Activated naive CD8-positive, alpha-beta T cell treated with anti-CD3 and anti-CD28 coated beads, Interleukin-2, amount 10 ng/mL, durations not matched to agents 7 days and 5 days (primary cell): ENCODE data around the gene THY1. TPM values are rescaled to one million over a fixed set of nuclear protein-coding genes. Genes with fewer than 3 reads are reported as not detected.
"Not testable (repeated sequence)": the region's sequence is repeated elsewhere in the genome, so short reads cannot be mapped to it uniquely, and the experiment has no call there.

ENCODE experiments used
- ATAC-seq: fragments of 150-1000 bp; cut with Tn5 transposase; one replicate; pipeline ENCODE4 v1.10.0; 2021; ENCODE audit warnings: low read depth, moderate library complexity
- POLR2A ChIA-PET: fragments of 350-600 bp; sonication (Branson Sonifier 250); formaldehyde crosslinking; loops from one replicate; lab custom pipeline; 2021; ENCODE audit warnings: antibody characterized with exemption; lab: Charles Lee
- DNase-seq: peaks from one replicate; pipeline ENCODE4 v3.0.0; 2021
- H3K27ac Mint-ChIP-seq: one replicate; pipeline ENCODE4 v1.8.0; 2022; ENCODE audit warnings: mild to moderate bottlenecking, mixed read lengths
- H3K27me3 Mint-ChIP-seq: one replicate; pipeline ENCODE4 v1.8.0; 2022; ENCODE audit warnings: mild to moderate bottlenecking, moderate library complexity, mixed read lengths
- H3K36me3 Mint-ChIP-seq: one replicate; pipeline ENCODE4 v1.8.0; 2021; ENCODE audit warnings: mild to moderate bottlenecking, mixed read lengths
- H3K4me1 Mint-ChIP-seq: one replicate; pipeline ENCODE4 v1.8.0; 2021; ENCODE audit warnings: mixed read lengths
- H3K4me3 Mint-ChIP-seq: one replicate; pipeline ENCODE4 v1.8.0; 2022; ENCODE audit warnings: mild to moderate bottlenecking, moderate library complexity, mixed read lengths
- H3K9me3 Mint-ChIP-seq: one replicate; pipeline ENCODE4 v1.8.0; 2021; ENCODE audit warnings: mixed read lengths
- total RNA-seq, 2 experiments: library from RNA; stranded (reverse); gene quantifications; one replicate each; pipeline ENCODE4 v1.2.3, GENCODE V29; 2021

THY1 gene
- not detected for total RNA-seq

- Mint-ChIP-seq H3K27ac (no peak within 1 kb of the TSS), H3K4me1 (peaks cover 7% of the 10 kb centered on the region), H3K4me3 (peak within 1 kb of the TSS; percentile 25)
Measured at GRCh38 chr11:119422809-119423508, at the start of gene THY1. TSS of gene THY1 (minus strand) at chr11:119423172. CDS start at chr11:119420905, 2,267 bp downstream.

GRCh38 chr11:119472186-119472855, 49.3 kb upstream of the THY1 start:
- Mint-ChIP-seq H3K27ac (no peak overlapping the region), H3K4me3 (no peak overlapping the region), H3K9me3 (peaks cover 2% of the 10 kb centered on the region), H3K4me1 (no peaks in the 10 kb centered on the region), H3K27me3 (peaks cover 11% of the 10 kb centered on the region), H3K36me3 (no peaks in the 10 kb centered on the region)
- POLR2A ChIA-PET = interaction anchor here (0.6 kb wide), 1 partner anchor 15 kb away, joined by 4 read pairs; no protein-coding TSS in a partner anchor
- DNase-seq (no peak), ATAC-seq (no peak)

More at GRCh38 chr11:119422809-119423508, at the start of gene THY1:
- Mint-ChIP-seq H3K36me3 (no peaks in the 10 kb centered on the region), H3K27me3 (peaks cover 58% of the 10 kb centered on the region), H3K9me3 (no peaks in the 10 kb centered on the region)
- no peak for DNase-seq
- POLR2A ChIA-PET = no interaction called here
- ATAC-seq = no peak

GRCh38 chr11:119471329-119471728, 48.4 kb upstream of the THY1 start:
- POLR2A ChIA-PET = no interaction called here
- Mint-ChIP-seq H3K9me3 (peaks cover 3% of the 10 kb centered on the region), H3K36me3 (no peaks in the 10 kb centered on the region), H3K4me3 (no peak overlapping the region), H3K27me3 (peaks cover 20% of the 10 kb centered on the region), H3K4me1 (no peaks in the 10 kb centered on the region), H3K27ac (no peak overlapping the region)
- DNase-seq = no peak
- ATAC-seq = no peak

GRCh38 chr11:119470317-119471291, 47.6 kb upstream of the THY1 start:
- no peaks in the 10 kb centered on the region for H3K4me1 Mint-ChIP-seq
- peaks cover 5% of the 10 kb centered on the region for H3K9me3 Mint-ChIP-seq
- H3K36me3 Mint-ChIP-seq = no peaks in the 10 kb centered on the region
- POLR2A ChIA-PET = no interaction called here
- peaks cover 22% of the 10 kb centered on the region for H3K27me3 Mint-ChIP-seq
- no peak for DNase-seq
- H3K27ac Mint-ChIP-seq = no peak overlapping the region
- no peak for ATAC-seq
- H3K4me3 Mint-ChIP-seq = no peak overlapping the region

GRCh38 chr11:119469506-119469905, 46.5 kb upstream of the THY1 start:
- no peak overlapping the region for H3K27ac Mint-ChIP-seq
- no peaks in the 10 kb centered on the region for H3K36me3 Mint-ChIP-seq
- DNase-seq (no peak), ATAC-seq (no peak)
- H3K27me3 Mint-ChIP-seq = peaks cover 32% of the 10 kb centered on the region
- H3K4me3 Mint-ChIP-seq = no peak overlapping the region
- no peaks in the 10 kb centered on the region for H3K4me1 Mint-ChIP-seq
- H3K9me3 Mint-ChIP-seq = peaks cover 5% of the 10 kb centered on the region
- POLR2A ChIA-PET = no interaction called here

- DNase-seq = no peak
Measured at GRCh38 chr11:119468511-119468910, 45.5 kb upstream of the THY1 start.

GRCh38 chr11:119461229-119461963, 38.4 kb upstream of the THY1 start:
- Mint-ChIP-seq H3K4me1 (no peaks in the 10 kb centered on the region), H3K36me3 (no peaks in the 10 kb centered on the region), H3K27me3 (peaks cover 47% of the 10 kb centered on the region), H3K27ac (no peak overlapping the region), H3K4me3 (no peak overlapping the region), H3K9me3 (peaks cover 2% of the 10 kb centered on the region)
- DNase-seq = no peak
- POLR2A ChIA-PET = no interaction called here
- ATAC-seq = no peak

More at GRCh38 chr11:119468511-119468910, 45.5 kb upstream of the THY1 start:
- ATAC-seq = no peak
- H3K4me1 Mint-ChIP-seq = no peaks in the 10 kb centered on the region
- peaks cover 42% of the 10 kb centered on the region for H3K27me3 Mint-ChIP-seq
- no peak overlapping the region for H3K27ac Mint-ChIP-seq
- peaks cover 5% of the 10 kb centered on the region for H3K9me3 Mint-ChIP-seq
- POLR2A ChIA-PET = no interaction called here
- H3K4me3 Mint-ChIP-seq = no peak overlapping the region
- no peaks in the 10 kb centered on the region for H3K36me3 Mint-ChIP-seq

GRCh38 chr11:119460582-119460981, 37.6 kb upstream of the THY1 start:
- no peak overlapping the region for H3K4me3 Mint-ChIP-seq
- H3K4me1 Mint-ChIP-seq = no peaks in the 10 kb centered on the region
- POLR2A ChIA-PET = no interaction called here
- H3K9me3 Mint-ChIP-seq = no peaks in the 10 kb centered on the region
- H3K27me3 Mint-ChIP-seq = peaks cover 40% of the 10 kb centered on the region
- DNase-seq = no peak
- no peaks in the 10 kb centered on the region for H3K36me3 Mint-ChIP-seq
- no peak for ATAC-seq
- no peak overlapping the region for H3K27ac Mint-ChIP-seq

- DNase-seq (no peak), ATAC-seq (no peak)
- Mint-ChIP-seq H3K36me3 (no peaks in the 10 kb centered on the region), H3K4me3 (no peak overlapping the region), H3K9me3 (no peaks in the 10 kb centered on the region), H3K27ac (no peak overlapping the region), H3K27me3 (peaks cover 40% of the 10 kb centered on the region), H3K4me1 (no peaks in the 10 kb centered on the region)
- POLR2A ChIA-PET = no interaction called here
Measured at GRCh38 chr11:119460097-119460496, 37.1 kb upstream of the THY1 start.

- POLR2A ChIA-PET = no interaction called here
- Mint-ChIP-seq H3K27me3 (peaks cover 35% of the 10 kb centered on the region), H3K4me3 (no peak overlapping the region), H3K4me1 (no peaks in the 10 kb centered on the region), H3K27ac (no peak overlapping the region), H3K9me3 (no peaks in the 10 kb centered on the region), H3K36me3 (no peaks in the 10 kb centered on the region)
- no peak for ATAC-seq
- DNase-seq = no peak
Measured at GRCh38 chr11:119459293-119459976, 36.5 kb upstream of the THY1 start.

- H3K4me3 Mint-ChIP-seq, H3K27ac Mint-ChIP-seq, ATAC-seq, H3K9me3 Mint-ChIP-seq, H3K4me1 Mint-ChIP-seq, H3K36me3 Mint-ChIP-seq, POLR2A ChIA-PET, DNase-seq: not testable (repeated sequence)
- H3K27me3 Mint-ChIP-seq = peaks cover 16% of the 10 kb centered on the region
Measured at GRCh38 chr11:119455708-119456107, 32.7 kb upstream of the THY1 start.

- H3K4me3 Mint-ChIP-seq, H3K4me1 Mint-ChIP-seq, POLR2A ChIA-PET, ATAC-seq, H3K27ac Mint-ChIP-seq, H3K36me3 Mint-ChIP-seq, DNase-seq, H3K9me3 Mint-ChIP-seq: not testable (repeated sequence)
- peaks cover 19% of the 10 kb centered on the region for H3K27me3 Mint-ChIP-seq
Measured at GRCh38 chr11:119455241-119455640, 32.3 kb upstream of the THY1 start.
